LHCN-M2 (cell line): Measurements from ENCODE around the gene PJA2. TPM values are rescaled to one million over a fixed set of nuclear protein-coding genes. Genes with fewer than 3 reads are reported as not detected.

Experiments
- DNase-seq: peaks from one replicate; pipeline ENCODE4 v3.0.0-alpha.2; 2012; ENCODE audit warnings: low read depth
- total RNA-seq: library from RNA; depleted of rRNA; stranded (reverse); fragments of >200 nt; gene quantifications from 2 replicates; pipeline ENCODE4 v1.2.3, GENCODE V29; 2014

The PJA2 gene
- total RNA-seq, 1 experiment from 2014 or later: 58.4 TPM

GRCh38 chr5:109350537-109351270 lies 59.1 kb downstream of the PJA2 start:
- no peak for DNase-seq

DNA sequence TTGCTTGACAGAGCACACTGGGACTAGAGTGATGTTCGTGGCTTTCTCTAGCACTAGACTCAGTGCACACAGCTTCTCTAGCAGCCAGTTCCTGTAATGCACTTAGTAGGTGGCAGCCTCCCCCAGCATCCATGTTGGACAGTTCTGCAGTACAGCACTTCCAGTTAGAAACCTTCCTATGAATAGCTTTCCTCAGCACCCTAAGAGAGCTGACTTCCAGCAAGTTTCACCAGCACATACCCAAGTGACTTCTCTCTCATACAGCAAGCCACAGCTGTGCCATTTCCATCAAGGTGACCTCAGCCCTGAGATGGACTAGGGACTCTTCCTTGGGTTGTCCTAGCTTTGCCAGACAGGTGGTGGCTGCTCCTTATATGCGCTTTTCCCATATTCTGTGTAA lies 60.4 kb downstream of the PJA2 start:
- DNase-seq: no peak

DNA sequence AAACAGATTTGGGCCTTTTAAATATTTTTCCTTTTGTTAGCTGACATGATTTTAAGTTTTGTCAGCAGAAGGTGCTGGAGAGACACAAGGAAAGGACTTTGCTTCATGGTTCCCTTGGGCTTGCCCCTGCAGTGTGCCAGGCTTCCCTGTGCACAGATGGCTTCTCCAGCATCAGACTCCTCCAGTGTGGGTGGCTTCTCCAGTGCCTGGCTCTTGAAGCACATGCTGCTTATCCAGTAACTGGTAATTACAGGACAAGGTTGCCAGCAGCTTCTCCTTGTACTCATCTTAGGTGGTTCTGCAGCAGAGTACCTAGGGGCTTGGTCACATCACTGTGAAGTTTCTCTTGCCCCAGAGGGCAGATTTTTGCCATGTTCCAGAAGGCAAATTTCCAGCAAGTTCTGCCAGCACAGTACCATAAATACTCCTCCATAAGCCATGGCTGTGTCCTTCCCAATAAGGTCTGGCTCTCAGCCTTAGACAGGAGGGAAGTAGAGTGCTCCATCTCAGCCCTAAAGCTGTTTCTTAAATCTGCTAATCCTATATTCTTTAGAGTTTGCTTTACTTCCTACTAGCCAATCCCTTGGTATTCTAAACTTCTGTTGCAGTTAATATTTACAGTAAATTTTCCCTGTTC lies 62.4 kb downstream of the PJA2 start:
- no peak for DNase-seq

DNA sequence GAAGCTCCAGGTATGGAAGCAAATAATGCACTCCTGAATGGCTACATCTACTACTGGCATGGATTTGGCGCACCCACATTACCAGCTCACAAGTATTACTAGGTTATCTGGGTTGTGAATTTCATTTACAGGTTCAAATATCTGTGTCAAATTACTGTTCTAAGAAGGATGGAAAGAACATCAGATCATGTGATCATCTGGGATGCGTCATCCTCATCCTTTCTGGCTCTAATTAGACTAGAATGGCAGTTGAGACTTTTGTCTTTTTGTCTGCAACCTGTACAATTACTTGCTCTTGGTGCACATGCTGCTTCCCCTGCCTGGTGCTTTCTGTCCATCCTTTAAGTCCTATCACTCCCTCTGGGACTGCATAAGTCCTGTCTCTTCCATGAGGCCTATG lies 64.1 kb downstream of the PJA2 start:
- peak; percentile 25 for DNase-seq

- DNase-seq: no peak
Measured at GRCh38 chr5:109340351-109340750, 69.4 kb downstream of the PJA2 start.

- peak; percentile 94 for DNase-seq
Measured at GRCh38 chr5:109335114-109335513, 74.7 kb downstream of the PJA2 start.

DNA sequence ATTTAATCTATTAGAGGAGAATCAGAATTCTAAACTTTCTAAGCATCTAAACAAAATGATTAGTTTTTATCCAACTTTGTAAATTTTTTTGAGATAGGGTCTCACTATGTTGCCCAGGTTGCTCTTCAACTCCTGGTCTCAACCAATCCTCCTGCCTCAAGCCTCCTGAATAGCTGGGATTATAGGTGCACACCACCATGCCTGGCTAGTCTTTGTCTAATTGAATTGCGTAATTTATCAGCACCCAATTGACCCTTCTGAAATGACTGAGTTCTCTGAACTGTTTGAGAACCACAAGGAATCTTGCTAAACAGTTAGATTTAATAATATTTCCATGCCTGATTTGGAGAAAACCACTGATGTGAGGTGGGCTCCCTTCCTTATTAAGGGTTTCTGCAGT lies 75.7 kb downstream of the PJA2 start:
- no peak for DNase-seq

DNA sequence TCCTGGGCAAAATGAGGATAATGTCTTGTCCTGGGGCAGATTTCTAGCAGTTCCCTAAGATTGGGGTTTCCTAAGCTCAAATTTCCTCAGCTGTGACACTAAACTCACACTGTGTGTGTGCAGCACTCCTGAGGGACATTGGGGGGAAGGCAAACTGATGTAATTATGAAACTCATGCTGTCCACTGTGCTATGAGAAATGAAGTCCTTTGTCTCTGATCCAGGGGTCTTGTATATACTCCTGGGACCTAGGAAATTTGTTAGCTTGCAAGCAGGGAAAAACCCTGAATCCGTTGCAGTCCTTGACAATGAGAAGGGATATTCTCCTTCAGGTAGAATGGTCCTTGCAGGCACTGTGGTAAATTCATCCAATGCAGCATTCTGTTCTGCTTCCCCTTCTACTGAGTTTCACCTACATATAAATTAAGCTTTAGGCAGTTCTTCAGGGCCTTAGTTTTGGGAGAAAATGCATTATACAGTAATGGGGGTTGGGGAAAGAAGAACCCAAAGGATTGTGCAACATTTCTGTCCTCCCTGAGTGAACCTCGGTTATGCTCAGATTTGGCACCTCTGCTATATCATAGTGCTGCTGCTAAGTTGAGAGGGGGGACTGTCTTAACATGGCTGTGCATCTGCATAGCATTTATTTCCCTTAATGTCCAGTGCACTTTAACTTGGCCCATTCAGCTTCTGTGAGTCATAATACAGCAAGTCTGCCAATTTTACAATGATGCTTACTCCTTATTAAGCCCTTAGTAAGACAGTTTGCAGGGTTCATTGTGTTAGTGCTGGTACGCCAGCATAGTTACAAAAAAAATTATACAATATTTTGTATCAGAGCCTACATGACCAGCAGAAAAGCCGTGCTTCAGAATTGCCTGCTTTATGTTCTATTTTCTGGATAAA lies 80.2 kb downstream of the PJA2 start:
- DNase-seq: peak; percentile 62

GRCh38 chr5:109328626-109329025 lies 81.1 kb downstream of the PJA2 start:
- no peak for DNase-seq

DNA sequence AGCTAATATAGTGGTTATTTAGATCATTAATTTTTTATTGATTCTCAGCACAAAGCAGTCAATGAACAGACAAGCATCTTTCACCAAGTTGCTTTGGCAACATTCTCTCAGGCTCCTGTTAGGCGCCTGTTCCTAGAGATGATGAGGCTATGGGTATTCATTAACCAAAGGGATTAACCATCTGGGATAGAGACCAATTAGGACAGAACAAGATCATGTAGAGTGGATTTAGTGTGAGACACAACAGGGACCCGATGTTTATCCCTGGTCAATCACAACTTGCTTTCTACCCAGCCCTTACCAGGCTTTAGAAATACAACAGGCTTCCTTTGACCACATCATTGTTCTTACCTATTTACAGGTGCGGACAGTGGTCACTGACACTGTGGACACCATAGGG lies 82.2 kb downstream of the PJA2 start:
- no peak for DNase-seq

GRCh38 chr5:109326919-109327318 lies 82.9 kb downstream of the PJA2 start:
- no peak for DNase-seq

- DNase-seq: no peak
Measured at GRCh38 chr5:109325456-109325855, 84.3 kb downstream of the PJA2 start.

DNA sequence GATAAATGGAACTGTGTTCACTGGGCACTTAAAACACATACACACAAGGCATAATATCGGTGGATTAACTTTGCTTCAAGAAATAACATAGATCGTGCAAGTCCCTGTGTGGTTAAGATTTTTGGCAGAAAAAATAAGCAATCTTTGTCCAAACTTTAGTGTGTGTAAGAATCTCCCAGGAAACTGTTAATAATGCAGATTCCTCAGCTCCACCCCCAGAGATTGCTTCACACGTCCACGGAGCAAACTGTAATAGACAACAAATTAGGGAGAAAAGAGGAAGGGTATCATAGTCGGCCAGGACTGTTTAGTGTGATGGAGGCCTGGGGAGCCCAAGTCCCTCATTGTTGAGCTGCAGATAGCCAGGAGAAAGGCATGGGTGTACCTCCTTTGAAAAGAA lies 84.8 kb downstream of the PJA2 start:
- DNase-seq: no peak

DNA sequence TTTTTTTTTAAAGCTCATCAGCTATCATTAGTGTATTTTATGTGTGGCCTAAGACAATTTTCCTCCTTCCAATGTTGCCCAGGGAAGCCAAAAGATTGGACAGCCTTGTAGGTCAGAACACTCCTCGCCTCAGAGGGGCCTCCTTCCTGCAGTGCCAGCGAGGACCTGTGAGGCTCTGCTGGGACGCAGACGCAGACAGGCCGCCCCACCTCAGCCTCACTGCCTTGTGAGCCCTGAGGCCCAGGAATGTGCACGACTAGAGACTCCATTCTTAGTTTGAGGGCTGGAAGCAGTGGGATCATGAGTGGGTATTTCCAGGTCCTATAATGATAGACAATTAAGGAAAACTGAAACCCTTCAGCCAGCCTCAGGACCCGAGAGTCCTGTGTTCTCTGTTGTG lies 85.4 kb downstream of the PJA2 start:
- DNase-seq: no peak

DNA sequence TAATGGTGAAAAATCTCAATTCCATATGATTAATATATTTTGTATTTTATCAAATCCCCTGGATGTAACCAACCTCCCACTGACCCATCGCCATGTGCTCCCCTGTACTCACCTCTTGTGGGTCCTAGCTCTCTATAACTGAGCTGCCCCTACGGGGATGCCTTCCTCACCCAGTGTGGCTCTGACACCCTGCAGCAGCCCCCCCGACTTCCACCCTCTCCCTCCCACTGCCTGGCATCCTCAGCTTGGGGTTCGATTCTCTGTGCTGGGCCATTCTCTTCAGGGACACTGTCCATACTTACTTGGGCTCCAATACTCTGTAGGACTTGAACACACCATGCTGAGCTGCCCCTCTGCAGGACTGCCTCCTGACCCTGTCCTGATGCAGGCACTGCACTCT lies 87.1 kb downstream of the PJA2 start:
- no peak for DNase-seq

- no peak for DNase-seq
Measured at GRCh38 chr5:109319351-109319750, 90.4 kb downstream of the PJA2 start.

GRCh38 chr5:109318455-109319108 lies 91.2 kb downstream of the PJA2 start:
- DNase-seq: no peak

DNA sequence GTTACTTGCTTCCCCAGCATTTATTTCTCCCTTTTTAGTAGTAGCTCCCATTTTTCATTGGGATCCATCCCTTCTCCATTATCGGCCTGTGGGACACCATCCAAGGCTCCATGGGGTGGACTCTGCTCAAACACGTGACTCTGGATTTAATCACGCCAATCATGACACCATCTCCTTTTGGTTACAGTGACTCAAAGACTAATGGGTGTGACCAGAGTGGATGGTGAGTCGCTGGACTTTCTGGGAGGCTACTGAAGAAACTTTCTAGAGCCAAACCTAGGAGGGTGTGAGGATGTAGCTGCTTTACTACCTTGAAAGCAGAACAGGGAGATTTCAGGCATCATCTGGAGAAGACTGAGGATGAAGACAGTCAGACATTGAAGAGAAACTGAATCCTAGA lies 93.1 kb downstream of the PJA2 start:
- DNase-seq: peak; percentile 71

DNA sequence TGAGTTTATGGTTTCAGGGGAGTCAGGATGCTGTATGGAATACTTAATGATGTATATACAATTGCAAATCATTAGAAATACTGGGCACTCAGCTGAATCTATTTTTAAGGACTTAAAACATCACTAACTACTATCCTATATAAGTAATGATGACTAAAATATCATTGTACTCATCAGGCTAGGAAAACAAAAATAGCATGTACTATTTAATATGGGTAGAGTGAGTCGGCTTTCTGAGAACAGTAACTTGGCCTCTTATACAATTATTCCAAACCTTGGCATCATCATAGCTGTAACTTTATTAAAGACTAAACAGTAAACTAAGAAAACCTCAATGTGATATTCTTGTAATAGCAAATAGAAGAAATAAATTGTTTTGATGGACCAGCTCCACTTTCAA lies 94.5 kb downstream of the PJA2 start:
- DNase-seq: no peak

DNA sequence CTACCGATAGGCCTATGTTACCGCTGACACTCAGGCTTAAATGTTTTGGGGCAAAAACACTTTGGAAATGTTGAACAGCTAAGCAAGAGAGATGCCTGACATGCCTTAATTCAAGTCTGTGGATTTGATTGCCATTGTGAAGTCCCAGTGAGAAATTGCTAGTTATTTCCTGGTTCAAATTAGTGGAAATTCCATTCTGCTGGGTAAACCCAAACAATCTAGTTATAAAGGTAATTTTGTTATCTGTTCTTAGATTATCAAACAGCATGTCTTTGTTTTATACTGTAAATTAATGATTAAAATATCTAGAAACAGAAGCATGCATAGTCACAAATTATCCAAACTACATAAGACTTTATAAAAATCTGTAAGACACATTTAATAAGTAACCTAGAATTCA lies 96.6 kb downstream of the PJA2 start:
- no peak for DNase-seq

DNA sequence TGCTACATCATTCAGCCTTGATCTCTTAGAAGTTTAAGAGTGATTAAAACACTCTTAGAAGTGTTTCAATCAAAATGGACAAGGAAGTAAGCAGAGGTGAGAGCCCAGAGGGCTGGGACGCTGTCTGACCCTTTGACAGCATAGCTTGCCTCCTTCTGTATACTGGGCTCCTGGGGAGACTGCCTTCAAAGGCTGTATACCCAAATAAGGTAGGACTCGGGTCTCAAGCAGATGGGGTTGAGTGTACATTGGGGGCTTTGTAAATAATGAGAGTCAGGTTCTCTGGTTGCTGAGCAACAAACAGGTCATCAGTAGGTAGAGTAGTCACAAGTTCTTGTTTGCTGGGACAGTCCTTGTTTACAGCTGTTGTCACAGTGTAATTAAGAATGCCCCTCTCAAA lies 97.1 kb downstream of the PJA2 start:
- DNase-seq: no peak

DNA sequence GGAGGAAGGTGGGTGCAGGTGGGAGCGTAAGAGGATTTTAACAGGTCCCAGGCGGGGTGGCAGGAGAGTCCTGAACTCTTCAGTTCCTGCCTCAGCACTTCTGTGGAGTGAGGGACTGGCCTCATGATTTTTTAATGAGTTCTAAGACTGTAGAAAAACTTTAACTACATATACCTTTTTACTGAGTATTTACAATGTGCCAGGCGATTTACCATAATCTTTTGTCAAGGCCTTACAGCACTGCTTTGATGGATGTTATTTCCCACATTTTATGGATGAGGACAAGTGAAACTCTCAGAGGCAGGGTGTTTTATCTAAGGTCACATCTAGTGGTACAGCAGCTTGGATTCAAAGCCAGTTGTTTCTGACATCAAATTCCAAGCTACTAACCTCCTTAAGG lies 99.5 kb downstream of the PJA2 start:
- no peak for DNase-seq
